Measurements from ENCODE around the gene SLC38A8.

SLC38A8 gene

DNA sequence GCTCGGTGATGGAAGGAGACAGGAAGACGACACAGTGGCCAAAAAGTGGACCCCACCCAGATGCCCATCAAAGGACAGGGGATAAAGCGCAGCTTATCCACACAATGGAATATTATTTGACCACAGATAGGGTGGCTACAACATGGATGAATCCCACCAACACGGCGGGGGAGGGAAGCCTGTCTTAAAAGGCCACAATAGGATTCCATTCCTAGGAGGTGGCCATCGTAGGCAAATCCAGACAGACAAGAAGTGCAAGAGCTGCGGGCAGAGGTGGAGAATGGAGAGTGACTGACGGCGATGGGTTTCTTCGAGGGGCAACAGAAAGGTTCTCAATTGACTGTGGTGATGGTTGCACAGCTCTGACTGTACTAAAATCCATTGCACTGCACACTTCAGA is 16.0 kb downstream of the SLC38A8 start:
- TF ChIP-seq, protein P1, sequence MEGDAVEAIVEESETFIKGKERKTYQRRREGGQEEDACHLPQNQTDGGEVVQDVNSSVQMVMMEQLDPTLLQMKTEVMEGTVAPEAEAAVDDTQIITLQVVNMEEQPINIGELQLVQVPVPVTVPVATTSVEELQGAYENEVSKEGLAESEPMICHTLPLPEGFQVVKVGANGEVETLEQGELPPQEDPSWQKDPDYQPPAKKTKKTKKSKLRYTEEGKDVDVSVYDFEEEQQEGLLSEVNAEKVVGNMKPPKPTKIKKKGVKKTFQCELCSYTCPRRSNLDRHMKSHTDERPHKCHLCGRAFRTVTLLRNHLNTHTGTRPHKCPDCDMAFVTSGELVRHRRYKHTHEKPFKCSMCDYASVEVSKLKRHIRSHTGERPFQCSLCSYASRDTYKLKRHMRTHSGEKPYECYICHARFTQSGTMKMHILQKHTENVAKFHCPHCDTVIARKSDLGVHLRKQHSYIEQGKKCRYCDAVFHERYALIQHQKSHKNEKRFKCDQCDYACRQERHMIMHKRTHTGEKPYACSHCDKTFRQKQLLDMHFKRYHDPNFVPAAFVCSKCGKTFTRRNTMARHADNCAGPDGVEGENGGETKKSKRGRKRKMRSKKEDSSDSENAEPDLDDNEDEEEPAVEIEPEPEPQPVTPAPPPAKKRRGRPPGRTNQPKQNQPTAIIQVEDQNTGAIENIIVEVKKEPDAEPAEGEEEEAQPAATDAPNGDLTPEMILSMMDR (IDR thresholded peaks at IDR 0.05; ENCODE audit: low read length, missing control alignments), result no peak
- no peak for DNase-seq (ENCODE audit: low read depth)
- no peak overlapping the region for H3K4me3 ChIP-seq (replicated peaks; ENCODE audit: low read depth, low read length)

DNA sequence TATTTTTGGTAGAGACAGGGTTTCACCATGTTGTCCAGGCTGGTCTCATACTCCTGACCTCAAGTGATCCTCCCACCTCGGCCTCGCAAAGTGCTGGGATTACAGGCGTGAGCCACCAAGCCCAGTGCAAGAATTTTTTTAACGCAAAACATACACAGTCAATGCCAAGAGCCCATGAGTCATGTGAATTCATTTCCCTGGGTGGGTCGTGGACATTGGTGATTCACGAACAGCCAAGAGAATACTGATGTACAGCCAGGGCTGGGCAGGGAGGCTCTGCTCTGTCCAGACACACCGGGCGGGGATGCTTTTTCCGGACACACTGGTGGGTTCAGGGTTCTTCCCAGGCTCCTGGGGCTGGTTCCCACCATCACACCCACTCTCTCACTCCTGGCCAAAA is 17.7 kb downstream of the SLC38A8 start:
- H3K4me3 ChIP-seq (replicated peaks; ENCODE audit: low read depth, low read length), result no peak overlapping the region
- TF ChIP-seq, protein P1 (IDR thresholded peaks at IDR 0.05; ENCODE audit: low read length, missing control alignments), result no peak
- DNase-seq (ENCODE audit: low read depth), result peak; percentile 36

DNA sequence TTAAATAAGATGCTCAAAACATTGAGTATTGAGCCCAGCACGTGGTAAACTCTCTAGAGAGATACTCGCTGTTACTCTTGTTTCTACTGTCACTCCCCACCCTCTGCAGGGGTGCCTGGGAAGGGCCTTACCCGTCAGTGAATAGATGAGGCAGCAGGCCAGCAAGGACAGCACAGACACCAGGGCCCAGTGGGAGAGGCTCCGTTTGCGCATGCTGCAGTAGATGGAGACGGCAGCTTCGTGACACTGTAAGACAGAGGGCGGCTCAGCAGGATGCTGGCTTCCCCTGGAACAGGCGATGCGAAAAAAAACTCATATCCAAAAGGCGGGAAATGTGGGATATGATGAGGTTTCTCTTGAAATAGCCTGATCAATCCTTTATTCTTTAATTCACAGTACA is 20.0 kb downstream of the SLC38A8 start:
- TF ChIP-seq, protein P1 (IDR thresholded peaks at IDR 0.05; ENCODE audit: low read length, missing control alignments), result no peak
- H3K4me3 ChIP-seq (replicated peaks; ENCODE audit: low read depth, low read length), result no peak overlapping the region
- DNase-seq (ENCODE audit: low read depth), result no peak

DNA sequence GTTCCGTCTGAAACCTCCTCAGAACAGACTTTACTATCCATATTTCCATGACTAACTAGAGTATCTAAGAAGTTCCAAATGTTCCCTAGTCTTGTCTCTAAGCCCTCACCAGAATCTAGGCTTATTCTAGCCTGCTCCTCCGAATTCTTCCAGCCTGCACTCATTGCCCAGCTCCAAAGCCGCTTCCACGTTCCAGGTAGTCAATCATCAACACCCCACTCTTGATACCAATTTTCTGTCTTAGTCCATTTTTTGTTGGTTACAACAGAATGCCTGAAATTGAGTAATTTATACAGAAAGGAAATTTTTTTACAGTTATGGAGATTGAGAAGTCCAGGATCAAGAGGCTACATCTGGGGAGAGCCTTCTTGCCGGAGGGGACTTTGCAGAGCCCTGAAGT is 21.1 kb downstream of the SLC38A8 start:
- no peak for DNase-seq (ENCODE audit: low read depth)
- TF ChIP-seq, protein P1 (IDR thresholded peaks at IDR 0.05; ENCODE audit: low read length, missing control alignments), result no peak
- no peak overlapping the region for H3K4me3 ChIP-seq (replicated peaks; ENCODE audit: low read depth, low read length)

DNA sequence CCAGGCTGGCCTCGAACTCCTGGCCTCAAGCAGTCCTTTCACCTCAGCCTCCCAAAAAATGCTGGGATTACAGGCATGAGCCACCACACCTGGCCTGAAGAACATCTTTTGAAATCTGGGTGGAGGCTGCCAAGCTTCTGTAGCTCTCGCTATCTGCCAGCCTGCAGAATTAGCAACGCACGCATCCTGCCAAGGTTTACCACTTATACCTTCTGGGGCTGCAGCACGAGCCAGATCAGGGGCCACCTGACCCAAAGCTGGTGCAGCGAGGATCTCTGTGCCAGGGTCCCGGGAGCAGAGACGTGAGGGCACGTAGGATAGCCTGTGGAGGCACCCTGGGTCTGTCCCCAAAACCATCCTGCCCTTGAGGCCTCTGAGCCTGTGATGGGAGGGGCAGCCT is 22.2 kb downstream of the SLC38A8 start:
- no peak for DNase-seq (ENCODE audit: low read depth)
- TF ChIP-seq, protein P1 (IDR thresholded peaks at IDR 0.05; ENCODE audit: low read length, missing control alignments), result no peak
- no peak overlapping the region for H3K4me3 ChIP-seq (replicated peaks; ENCODE audit: low read depth, low read length)

DNA sequence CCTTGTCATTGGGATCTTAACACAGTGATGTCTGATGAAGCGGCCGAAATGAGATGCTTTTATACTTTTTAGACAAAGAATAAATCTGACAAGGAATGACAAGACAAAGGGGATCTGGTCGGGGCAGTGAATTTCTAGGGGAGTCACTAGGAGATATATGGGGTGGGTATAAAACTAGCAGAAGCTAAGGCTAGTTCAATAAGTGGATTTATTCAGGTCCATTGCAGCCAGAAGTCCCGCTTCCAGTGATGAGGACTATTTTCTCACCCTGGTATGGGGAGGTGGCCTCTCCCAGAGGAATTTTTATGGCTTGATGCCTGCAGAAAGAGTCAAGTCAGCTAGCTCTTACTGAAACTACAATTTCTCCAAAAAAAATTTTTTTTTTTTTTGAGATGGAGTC is 23.9 kb downstream of the SLC38A8 start:
- TF ChIP-seq, protein P1 (IDR thresholded peaks at IDR 0.05; ENCODE audit: low read length, missing control alignments), result no peak
- H3K4me3 ChIP-seq (replicated peaks; ENCODE audit: low read depth, low read length), result no peak overlapping the region

DNA sequence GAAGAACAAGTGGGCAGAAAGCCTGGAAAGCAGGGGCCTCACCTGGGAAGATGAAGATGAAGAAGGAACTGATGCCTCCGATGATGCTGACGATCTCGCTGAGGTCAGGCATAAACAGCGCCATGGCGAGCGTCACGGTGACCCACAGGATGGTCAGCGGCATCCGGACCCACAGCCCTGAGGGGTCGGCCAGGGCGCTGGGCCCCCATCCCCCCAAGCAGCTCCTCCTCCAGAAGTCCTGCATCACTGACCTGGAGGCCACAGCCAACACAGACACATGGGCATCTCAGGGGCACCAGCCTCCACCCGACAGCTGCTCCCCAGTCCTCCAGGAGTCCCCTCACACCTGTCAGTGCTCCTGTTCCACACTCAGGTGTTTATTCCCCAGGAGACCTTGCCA is 26.1 kb downstream of the SLC38A8 start:
- H3K4me3 ChIP-seq (replicated peaks; ENCODE audit: low read depth, low read length), result no peak overlapping the region
- no peak for DNase-seq (ENCODE audit: low read depth)
- TF ChIP-seq, protein P1 (IDR thresholded peaks at IDR 0.05; ENCODE audit: low read length, missing control alignments), result no peak

More for the DNA sequence above, 23.9 kb downstream of the SLC38A8 start:
- no peak for DNase-seq (ENCODE audit: low read depth)
